HepG2 (cell line): ENCODE results near the gene ZNF667. TPM values are rescaled to one million over a fixed set of nuclear protein-coding genes. Genes with fewer than 3 reads are reported as not detected.
A peak's percentile ranks its signal among the peaks of the same experiment; 100 is the strongest.

Experiments
- AGO1 ChIP-seq: fragments of 200-400 bp; formaldehyde crosslinking; IDR thresholded peaks from 2 replicates; pipeline ENCODE4 v1.6.1; 2017; ENCODE audit warnings: mild to moderate bottlenecking, low read depth, low read length, moderate library complexity; ENCODE audit not compliant: poor library complexity, severe bottlenecking
- ASH2L ChIP-seq: fragments of 300-600, 200-600 bp; sonication (generic); IDR thresholded peaks from 2 replicates; pipeline ENCODE4 v1.7.0; 2017; ENCODE audit warnings: low read depth, mild to moderate bottlenecking, moderate library complexity, mixed read lengths, low read length; ENCODE audit not compliant: insufficient read length
- CENPT ChIP-seq: sonication (generic); formaldehyde crosslinking; IDR thresholded peaks from 2 replicates; pipeline ENCODE4 v1.8.0; 2022; ENCODE audit warnings: low read depth, mild to moderate bottlenecking, moderate library complexity, missing genetic modification reagents
- CREM ChIP-seq, 2 experiments: sonication (generic) in 1 of 2; formaldehyde crosslinking in 1 of 2; IDR thresholded peaks; 2 replicates each; pipeline versions ENCODE4 v1.4.0 to v1.6.1; 2016 to 2020; ENCODE audit warnings: antibody characterized with exemption in 1 of 2, mild to moderate bottlenecking in 1 of 2, missing genetic modification reagents in 1 of 2
- KDM2A ChIP-seq: sonication (generic); formaldehyde crosslinking; IDR thresholded peaks from 2 replicates; pipeline ENCODE4 v1.4.0; 2020; ENCODE audit warnings: low read depth, missing genetic modification reagents, borderline replicate concordance
- MAZ ChIP-seq, 2 experiments: sonication (generic) in 1 of 2; formaldehyde crosslinking in 1 of 2; IDR thresholded peaks; 2 replicates each; pipeline versions ENCODE4 v1.5.0 to v1.6.1; 2012 to 2020; ENCODE audit warnings: low read depth in 2 of 2, mild to moderate bottlenecking in 2 of 2, borderline replicate concordance in 1 of 2, improper control_type of control experiment in 1 of 2, low read length in 1 of 2, missing genetic modification reagents in 1 of 2, moderate library complexity in 1 of 2
- MED13 ChIP-seq: sonication (generic); formaldehyde crosslinking; IDR thresholded peaks from 2 replicates; pipeline ENCODE4 v1.5.0; 2020; ENCODE audit warnings: missing genetic modification reagents
- MYC ChIP-seq: sonication (generic); formaldehyde crosslinking; IDR thresholded peaks from 2 replicates; pipeline ENCODE4 v1.9.0; 2021; ENCODE audit warnings: missing genetic modification reagents, borderline replicate concordance
- ONECUT2 ChIP-seq: sonication (generic); formaldehyde crosslinking; IDR thresholded peaks from 2 replicates; pipeline ENCODE4 v1.4.0; 2020; ENCODE audit warnings: missing genetic modification reagents
- RBFOX2 ChIP-seq: fragments of 200-400 bp; formaldehyde crosslinking; IDR thresholded peaks from 2 replicates; pipeline ENCODE4 v1.6.1; 2017; ENCODE audit warnings: low read depth, mild to moderate bottlenecking, low read length
- SIN3B ChIP-seq: fragments of 150-350 bp; IDR thresholded peaks from 2 replicates; pipeline ENCODE4 v1.6.1; 2014; ENCODE audit warnings: low read length
- SP140L ChIP-seq: sonication (generic); formaldehyde crosslinking; IDR thresholded peaks from 2 replicates; pipeline ENCODE4 v1.4.0; 2020; ENCODE audit warnings: missing genetic modification reagents, borderline replicate concordance
- ZBTB38 ChIP-seq: sonication (generic); formaldehyde crosslinking; IDR thresholded peaks from 2 replicates; pipeline ENCODE4 v1.5.1; 2020; ENCODE audit warnings: mild to moderate bottlenecking, missing genetic modification reagents
- ZBTB7B ChIP-seq: sonication (generic); formaldehyde crosslinking; IDR thresholded peaks from 2 replicates; pipeline ENCODE4 v1.4.0; 2020; ENCODE audit warnings: missing genetic modification reagents
- ZNF180 ChIP-seq: sonication (generic); formaldehyde crosslinking; IDR thresholded peaks from 2 replicates; pipeline ENCODE4 v1.4.0; 2020; ENCODE audit warnings: low read depth, missing genetic modification reagents, borderline replicate concordance
- ZNF674 ChIP-seq: sonication (generic); formaldehyde crosslinking; IDR thresholded peaks from 2 replicates; pipeline ENCODE4 v1.5.0; 2020; ENCODE audit warnings: low read depth, mild to moderate bottlenecking, missing genetic modification reagents
- ZNF747 ChIP-seq: sonication (generic); formaldehyde crosslinking; IDR thresholded peaks from 2 replicates; pipeline ENCODE4 v1.8.1; 2023; ENCODE audit warnings: missing genetic modification reagents, mild to moderate bottlenecking, borderline replicate concordance
- polyA plus RNA-seq, 8 experiments: library from polyadenylated mRNA; depleted of rRNA in 3 of 8; stranded (reverse) in 7 of 8; unstranded in 1 of 8; fragments of >200 nt; fragmentation: Illumina TruSeq in 4 of 8; extraction: Trizol in 4 of 8; gene quantifications; 2 replicates each; pipeline versions ENCODE4 v1.2.1 to v1.2.3, GENCODE V29; 2011 to 2016; ENCODE audit warnings: low read depth in 4 of 8, missing spikeins in 1 of 8, mixed read lengths in 1 of 8; ENCODE audit not compliant: insufficient read depth in 1 of 8
- total RNA-seq, 5 experiments: library from RNA; depleted of rRNA; stranded (reverse); fragments of >200 nt; fragmentation: Illumina TruSeq; extraction: Trizol; gene quantifications; 2 replicates each; pipeline ENCODE4 v1.2.3, GENCODE V29; 2016; ENCODE audit warnings: low read depth in 1 of 5
- TF ChIP-seq, protein P1 (sequence below): sonication (generic); formaldehyde crosslinking; IDR thresholded peaks from 2 replicates; pipeline ENCODE4 v1.9.0; 2022; ENCODE audit warnings: missing genetic modification reagents, mild to moderate bottlenecking, borderline replicate concordance
- TF ChIP-seq, protein P2 (sequence below): sonication (generic); formaldehyde crosslinking; IDR thresholded peaks from 2 replicates; pipeline ENCODE4 v1.5.0; 2020; ENCODE audit warnings: missing genetic modification reagents
- TF ChIP-seq, protein P3 (sequence below): sonication (generic); formaldehyde crosslinking; IDR thresholded peaks from 2 replicates; pipeline ENCODE4 v1.9.0; 2021; ENCODE audit warnings: missing genetic modification reagents, mild to moderate bottlenecking, borderline replicate concordance
- TF ChIP-seq, protein P4 (sequence below): sonication (generic); formaldehyde crosslinking; IDR thresholded peaks from 2 replicates; pipeline ENCODE4 v1.5.1; 2020; ENCODE audit warnings: mild to moderate bottlenecking, missing genetic modification reagents

The ZNF667 gene
- total and polyA plus RNA-seq, 2 of the 13 experiments (the other 11 are each of a cell fraction or from before 2014, with no cell fraction given): not detected

DNA sequence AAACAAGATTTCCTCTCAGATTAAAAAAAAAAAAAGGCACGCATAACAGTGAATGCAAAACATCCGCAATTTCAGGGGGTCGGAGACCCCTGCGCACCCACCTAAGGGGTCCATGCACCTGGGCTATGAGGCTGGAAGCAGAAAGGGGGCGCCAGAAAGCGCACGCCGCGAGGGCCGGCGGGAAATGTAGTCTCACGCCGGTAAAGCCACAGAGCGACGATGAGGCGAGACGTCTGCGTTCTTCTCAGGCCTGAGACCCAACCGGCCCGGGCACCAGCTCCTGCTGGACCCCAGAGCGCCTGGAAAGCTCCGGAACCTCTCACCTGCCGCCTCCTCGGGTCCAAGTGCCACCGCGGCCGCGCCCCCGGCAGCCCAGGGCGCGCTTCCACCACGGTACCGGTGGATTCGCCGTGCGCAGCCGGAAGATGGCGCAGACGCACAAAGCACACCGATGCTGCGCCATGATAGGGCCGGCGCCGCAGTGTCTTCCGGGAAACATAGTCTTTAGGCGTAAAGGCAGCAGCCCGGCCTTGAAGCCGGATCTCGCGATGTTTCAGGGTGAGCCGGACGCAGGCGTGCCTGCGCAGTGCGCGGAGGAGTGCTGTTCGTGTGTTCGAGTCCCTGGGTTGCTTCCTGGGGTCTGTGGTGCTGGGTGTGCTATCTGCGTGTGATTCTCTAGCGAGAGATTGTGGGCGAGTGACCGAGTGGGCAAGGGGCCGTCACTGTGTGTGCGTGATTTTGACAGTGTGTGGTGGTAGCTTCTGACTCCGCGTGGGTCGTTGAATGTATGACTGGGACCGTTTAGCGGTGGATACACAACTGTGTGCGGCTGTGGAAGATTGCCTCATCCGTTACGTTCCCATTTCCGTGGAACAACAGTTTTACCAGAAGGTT lies 83.8 kb downstream of the ZNF667 start, which contains the start of gene ZNF582 (continued):
- TF ChIP-seq, protein P1, sequence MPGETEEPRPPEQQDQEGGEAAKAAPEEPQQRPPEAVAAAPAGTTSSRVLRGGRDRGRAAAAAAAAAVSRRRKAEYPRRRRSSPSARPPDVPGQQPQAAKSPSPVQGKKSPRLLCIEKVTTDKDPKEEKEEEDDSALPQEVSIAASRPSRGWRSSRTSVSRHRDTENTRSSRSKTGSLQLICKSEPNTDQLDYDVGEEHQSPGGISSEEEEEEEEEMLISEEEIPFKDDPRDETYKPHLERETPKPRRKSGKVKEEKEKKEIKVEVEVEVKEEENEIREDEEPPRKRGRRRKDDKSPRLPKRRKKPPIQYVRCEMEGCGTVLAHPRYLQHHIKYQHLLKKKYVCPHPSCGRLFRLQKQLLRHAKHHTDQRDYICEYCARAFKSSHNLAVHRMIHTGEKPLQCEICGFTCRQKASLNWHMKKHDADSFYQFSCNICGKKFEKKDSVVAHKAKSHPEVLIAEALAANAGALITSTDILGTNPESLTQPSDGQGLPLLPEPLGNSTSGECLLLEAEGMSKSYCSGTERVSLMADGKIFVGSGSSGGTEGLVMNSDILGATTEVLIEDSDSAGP (CRISPR knock-in tag): peak; percentile 45; the same call in 1 of the 2 replicates
- TF ChIP-seq MAZ (IDR thresholded peaks at IDR 0.05; ENCODE audit: borderline replicate concordance, low read depth, low read length) (no peak), MAZ (CRISPR knock-in tag; IDR thresholded peaks at IDR 0.05; ENCODE audit: low read depth) (0 out of 2 replicates have a peak, but pooled peaks have one; percentile 54), ASH2L (peak; percentile 50), AGO1 (peak; percentile 40), ONECUT2 (CRISPR knock-in tag) (no peak), SIN3B (no peak), RBFOX2 (peak; percentile 83), ZBTB7B (CRISPR knock-in tag) (peak; percentile 93), CREM (IDR thresholded peaks at IDR 0.05) (peak; percentile 53), CREM (CRISPR knock-in tag; IDR thresholded peaks at IDR 0.05) (no peak), ZNF674 (no peak), SP140L (CRISPR knock-in tag) (no peak), ZNF747 (CRISPR knock-in tag) (peak; percentile 49; the same call in 1 of the 2 replicates), CENPT (CRISPR knock-in tag) (no peak), MYC (CRISPR knock-in tag) (peak; percentile 55; the same call in 1 of the 2 replicates), ZBTB38 (CRISPR knock-in tag) (peak; percentile 69), MED13 (no peak), ZNF180 (CRISPR knock-in tag) (no peak), KDM2A (CRISPR knock-in tag) (no peak)
- TF ChIP-seq, protein P2, sequence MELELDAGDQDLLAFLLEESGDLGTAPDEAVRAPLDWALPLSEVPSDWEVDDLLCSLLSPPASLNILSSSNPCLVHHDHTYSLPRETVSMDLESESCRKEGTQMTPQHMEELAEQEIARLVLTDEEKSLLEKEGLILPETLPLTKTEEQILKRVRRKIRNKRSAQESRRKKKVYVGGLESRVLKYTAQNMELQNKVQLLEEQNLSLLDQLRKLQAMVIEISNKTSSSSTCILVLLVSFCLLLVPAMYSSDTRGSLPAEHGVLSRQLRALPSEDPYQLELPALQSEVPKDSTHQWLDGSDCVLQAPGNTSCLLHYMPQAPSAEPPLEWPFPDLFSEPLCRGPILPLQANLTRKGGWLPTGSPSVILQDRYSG (CRISPR knock-in tag): no peak
- TF ChIP-seq, protein P3, sequence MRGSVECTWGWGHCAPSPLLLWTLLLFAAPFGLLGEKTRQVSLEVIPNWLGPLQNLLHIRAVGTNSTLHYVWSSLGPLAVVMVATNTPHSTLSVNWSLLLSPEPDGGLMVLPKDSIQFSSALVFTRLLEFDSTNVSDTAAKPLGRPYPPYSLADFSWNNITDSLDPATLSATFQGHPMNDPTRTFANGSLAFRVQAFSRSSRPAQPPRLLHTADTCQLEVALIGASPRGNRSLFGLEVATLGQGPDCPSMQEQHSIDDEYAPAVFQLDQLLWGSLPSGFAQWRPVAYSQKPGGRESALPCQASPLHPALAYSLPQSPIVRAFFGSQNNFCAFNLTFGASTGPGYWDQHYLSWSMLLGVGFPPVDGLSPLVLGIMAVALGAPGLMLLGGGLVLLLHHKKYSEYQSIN (CRISPR knock-in tag): no peak
- TF ChIP-seq, protein P4, sequence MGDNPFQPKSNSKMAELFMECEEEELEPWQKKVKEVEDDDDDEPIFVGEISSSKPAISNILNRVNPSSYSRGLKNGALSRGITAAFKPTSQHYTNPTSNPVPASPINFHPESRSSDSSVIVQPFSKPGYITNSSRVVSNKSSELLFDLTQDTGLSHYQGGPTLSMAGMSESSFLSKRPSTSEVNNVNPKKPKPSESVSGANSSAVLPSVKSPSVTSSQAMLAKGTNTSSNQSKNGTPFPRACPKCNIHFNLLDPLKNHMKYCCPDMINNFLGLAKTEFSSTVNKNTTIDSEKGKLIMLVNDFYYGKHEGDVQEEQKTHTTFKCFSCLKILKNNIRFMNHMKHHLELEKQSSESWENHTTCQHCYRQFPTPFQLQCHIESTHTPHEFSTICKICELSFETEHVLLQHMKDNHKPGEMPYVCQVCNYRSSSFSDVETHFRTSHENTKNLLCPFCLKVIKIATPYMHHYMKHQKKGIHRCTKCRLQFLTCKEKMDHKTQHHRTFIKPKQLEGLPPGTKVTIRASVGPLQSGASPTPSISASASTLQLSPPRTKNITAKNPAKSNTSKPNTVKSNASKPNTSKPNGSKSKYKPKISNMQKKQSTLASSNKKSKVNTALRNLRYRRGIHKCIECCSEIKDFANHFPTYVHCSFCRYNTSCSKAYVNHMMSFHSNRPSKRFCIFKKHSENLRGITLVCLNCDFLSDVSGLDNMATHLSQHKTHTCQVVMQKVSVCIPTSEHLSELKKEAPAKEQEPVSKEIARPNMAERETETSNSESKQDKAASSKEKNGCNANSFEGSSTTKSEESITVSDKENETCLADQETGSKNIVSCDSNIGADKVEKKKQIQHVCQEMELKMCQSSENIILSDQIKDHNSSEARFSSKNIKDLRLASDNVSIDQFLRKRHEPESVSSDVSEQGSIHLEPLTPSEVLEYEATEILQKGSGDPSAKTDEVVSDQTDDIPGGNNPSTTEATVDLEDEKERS (CRISPR knock-in tag): 0 out of 2 replicates have a peak, but pooled peaks have one; percentile 54
